K562 (cell line): Measurements from ENCODE around the gene PAM. TPM values are rescaled to one million over a fixed set of nuclear protein-coding genes. Genes with fewer than 3 reads are reported as not detected.

Source experiments
- CTCFL ChIP-seq: IDR thresholded peaks from 2 replicates; pipeline ENCODE4 v1.6.1; 2011; ENCODE audit warnings: borderline replicate concordance, low read depth, mild to moderate bottlenecking, moderate library complexity, low read length; ENCODE audit not compliant: insufficient read depth, poor library complexity, severe bottlenecking
- E2F5 ChIP-seq: sonication (generic); formaldehyde crosslinking; IDR thresholded peaks from 2 replicates; pipeline ENCODE4 v1.8.0; 2022; ENCODE audit warnings: mild to moderate bottlenecking, missing genetic modification reagents
- ETS2 ChIP-seq: IDR thresholded peaks from 2 replicates; pipeline ENCODE4 v1.6.1; 2016; ENCODE audit warnings: borderline replicate concordance, missing genetic modification characterization, mild to moderate bottlenecking, moderate library complexity, missing compliant biosample characterization; ENCODE audit not compliant: poor library complexity, severe bottlenecking
- MEF2D ChIP-seq: conservative IDR thresholded peaks from 2 replicates; pipeline ENCODE4 v1.6.1; 2016; ENCODE audit warnings: low read depth, missing genetic modification characterization, missing compliant biosample characterization
- MYBL2 ChIP-seq, 2 experiments: fragments of 450-650 bp in 1 of 2; sonication (generic) in 1 of 2; formaldehyde crosslinking in 1 of 2; IDR thresholded peaks; 2 replicates each; pipeline versions ENCODE4 v1.6.1 to v1.8.1; 2017 to 2022; ENCODE audit warnings: borderline replicate concordance in 1 of 2, inconsistent platforms in 1 of 2, low read depth in 1 of 2, mild to moderate bottlenecking in 1 of 2, missing genetic modification reagents in 1 of 2, moderate library complexity in 1 of 2
- NELFE ChIP-seq: IDR thresholded peaks from 2 replicates; pipeline ENCODE4 v1.6.1; 2011; ENCODE audit warnings: mild to moderate bottlenecking; ENCODE audit not compliant: insufficient read depth, insufficient read length
- THRAP3 ChIP-seq: fragments of 450-650 bp; IDR thresholded peaks from 2 replicates; pipeline ENCODE4 v1.6.1; 2016; ENCODE audit warnings: mild to moderate bottlenecking, inconsistent platforms, borderline replicate concordance
- ZFP36 ChIP-seq: fragments of 150-350 bp; IDR thresholded peaks from 2 replicates; pipeline ENCODE4 v1.6.1; 2018; ENCODE audit warnings: low read length, low read depth; ENCODE audit not compliant: partially characterized antibody
- ZNF79 ChIP-seq: fragments of 250-450 bp; sonication (Bioruptor Pico); IDR thresholded peaks from 2 replicates; pipeline ENCODE4 v1.4.0; 2020; ENCODE audit warnings: low read depth, mild to moderate bottlenecking, moderate library complexity
- polyA plus RNA-seq, 8 experiments: library from polyadenylated mRNA; depleted of rRNA in 4 of 8; stranded (reverse) in 5 of 8; unstranded in 3 of 8; fragments of >200 nt; fragmentation: Nextera tagmentation in 2 of 8; fragmentation: Illumina TruSeq in 1 of 8; extraction: Ambion mirVana in 2 of 8; extraction: Trizol in 1 of 8; gene quantifications; 2 replicates each; pipeline versions ENCODE4 v1.2.1 to v1.2.3, GENCODE V29; 2011 to 2014; ENCODE audit warnings: inconsistent platforms in 1 of 8, missing spikeins in 1 of 8
- total RNA-seq, 7 experiments: library from RNA; depleted of rRNA in 6 of 7; stranded (reverse); fragments of >200 nt in 6 of 7; fragmentation: Illumina TruSeq in 2 of 7; extraction: Trizol in 2 of 7; gene quantifications; 2 replicates each; pipeline versions ENCODE4 v1.2.1 to v1.2.3, GENCODE V29; 2011 to 2021; ENCODE audit warnings: low replicate concordance in 1 of 7

The PAM gene
- total and polyA plus RNA-seq, 9 of the 15 experiments (the other 6 are each of a cell fraction or from before 2014, with no cell fraction given), result 0.39 to 3.1 (median 0.77) TPM

GRCh38 chr5:102771435-102771834 is 16.3 kb downstream of the PAM start (continued):
- TF ChIP-seq CTCFL (no peak), THRAP3 (no peak), ETS2 (tag) (no peak), MYBL2 (IDR thresholded peaks at IDR 0.05; ENCODE audit: low read depth) (no peak), MYBL2 (CRISPR knock-in tag; IDR thresholded peaks at IDR 0.05; ENCODE audit: borderline replicate concordance) (no peak), NELFE (no peak), ZFP36 (no peak), MEF2D (tag) (no peak), ZNF79 (CRISPR knock-in tag) (no peak), E2F5 (CRISPR knock-in tag) (no peak)
